Stimulated activated CD8-positive, alpha-beta memory T cell treated with anti-CD3 and anti-CD28 coated beads, Interleukin-7, amount 100 ng/mL, for 1 hour (primary cell): ENCODE measurements around the gene ZNF418.
"Not testable (repeated sequence)": the region's sequence is repeated elsewhere in the genome, so short reads cannot be mapped to it uniquely, and the experiment has no call there.

ENCODE experiments used
- DNase-seq, 2 donors: peaks; one replicate each; pipeline ENCODE4 v3.0.0-alpha.2; 2020; ENCODE audit warnings: low read depth in 2 of 2

The ZNF418 gene

GRCh38 chr19:57888560-57889231 lies 46.5 kb downstream of the ZNF418 start, which contains the start of gene ZNF814:
Gene ZNF814, minus strand, starts transcription at chr19:57889037. Its CDS starts 235 bp downstream, at chr19:57888802.
- DNase-seq: peak; percentile 53 to 69

DNA sequence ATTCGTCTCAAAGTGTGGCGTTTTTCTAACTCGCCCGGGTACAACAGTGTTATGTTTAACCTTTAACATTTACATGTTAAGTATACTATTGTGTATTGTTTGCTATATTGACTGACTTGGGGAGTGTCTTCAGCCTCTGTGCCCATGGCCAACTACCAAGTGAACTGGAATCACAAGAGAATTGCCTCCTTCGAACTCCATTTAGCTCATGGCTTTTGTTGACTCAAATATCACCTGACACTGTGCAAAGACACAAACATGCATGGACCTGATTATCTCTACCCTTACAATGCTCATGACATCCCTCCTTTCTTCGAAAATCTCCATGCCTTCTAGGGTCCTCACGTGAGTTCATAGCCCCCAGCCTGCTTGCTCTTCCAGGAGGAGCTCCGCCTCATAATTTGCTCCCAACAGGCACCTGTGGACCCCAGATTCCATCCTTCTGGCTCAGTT lies 47.1 kb downstream of the ZNF418 start:
- DNase-seq: no peak

DNA sequence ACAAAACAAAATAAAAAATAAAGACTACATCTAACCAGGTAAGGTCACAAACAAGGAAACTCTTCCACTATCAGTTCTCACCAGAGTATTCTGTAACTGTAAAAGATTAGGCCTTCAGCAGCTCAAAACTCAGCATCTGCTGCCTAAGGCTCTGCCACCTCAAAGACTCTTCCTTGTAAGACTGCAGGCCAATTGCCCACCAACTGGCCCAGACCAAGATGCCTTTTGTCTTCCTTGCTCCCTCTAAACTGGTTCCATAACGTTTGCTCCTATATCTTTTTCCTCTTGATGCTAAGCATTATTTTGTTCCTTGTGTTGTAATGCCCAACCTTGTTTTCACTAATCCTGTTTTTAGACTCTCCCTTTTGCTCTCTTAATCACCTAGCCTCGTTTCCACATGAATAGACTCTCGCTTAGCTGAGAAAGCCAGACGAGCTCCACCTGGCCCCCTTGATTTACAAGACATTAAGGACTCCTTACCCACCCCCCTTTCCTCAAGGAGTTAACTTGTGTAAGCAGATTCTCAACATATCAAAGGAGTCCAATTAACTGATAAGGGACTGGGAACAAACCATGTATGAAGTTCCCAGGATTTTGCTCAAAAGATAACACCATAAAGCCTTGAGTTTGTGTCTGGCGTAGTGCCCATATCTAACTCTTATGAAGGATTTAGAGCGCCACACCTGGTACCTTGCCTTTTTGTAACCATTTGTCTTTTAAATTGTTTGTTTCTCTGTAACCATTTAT lies 47.8 kb downstream of the ZNF418 start:
- DNase-seq: no peak

GRCh38 chr19:57886046-57886445 lies 49.2 kb downstream of the ZNF418 start:
- DNase-seq: no peak

DNA sequence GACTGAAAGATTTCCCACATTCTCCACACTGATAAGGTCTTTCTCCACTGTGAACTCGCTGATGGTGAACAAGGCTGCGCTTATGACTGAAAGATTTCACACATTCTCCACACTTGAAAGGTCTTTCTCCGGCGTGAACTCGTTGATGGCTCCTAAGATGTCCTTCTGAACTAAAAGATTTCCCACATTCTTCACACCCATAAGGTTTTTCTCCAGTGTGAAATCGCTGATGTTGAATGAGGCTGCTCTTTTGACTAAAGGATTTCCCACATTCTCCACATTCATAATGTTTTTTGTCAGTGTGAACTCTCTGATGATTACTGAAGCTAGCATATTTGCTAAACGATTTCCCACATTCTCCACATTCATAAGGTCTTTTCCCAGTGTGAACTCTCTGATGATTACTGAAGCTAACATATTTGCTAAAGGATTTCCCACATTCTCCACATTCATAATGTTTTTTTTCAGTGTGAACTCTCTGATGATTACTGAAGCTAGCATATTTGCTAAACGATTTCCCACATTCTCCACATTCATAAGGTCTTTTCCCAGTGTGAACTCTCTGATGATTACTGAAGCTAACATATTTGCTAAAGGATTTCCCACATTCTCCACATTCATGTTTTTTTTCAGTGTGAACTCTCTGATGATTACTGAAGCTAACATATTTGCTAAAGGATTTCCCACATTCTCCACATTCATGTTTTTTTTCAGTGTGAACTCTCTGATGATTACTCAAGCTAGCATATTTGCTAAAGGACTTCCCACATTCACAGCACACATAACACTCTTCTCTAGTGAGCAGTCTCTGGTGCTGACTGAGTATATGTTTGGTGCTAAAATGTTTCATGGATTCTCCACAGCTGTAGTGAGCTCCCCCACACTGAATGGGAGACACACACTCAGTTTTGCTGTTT lies 61.1 kb downstream of the ZNF418 start:
- DNase-seq: not testable (repeated sequence)

DNA sequence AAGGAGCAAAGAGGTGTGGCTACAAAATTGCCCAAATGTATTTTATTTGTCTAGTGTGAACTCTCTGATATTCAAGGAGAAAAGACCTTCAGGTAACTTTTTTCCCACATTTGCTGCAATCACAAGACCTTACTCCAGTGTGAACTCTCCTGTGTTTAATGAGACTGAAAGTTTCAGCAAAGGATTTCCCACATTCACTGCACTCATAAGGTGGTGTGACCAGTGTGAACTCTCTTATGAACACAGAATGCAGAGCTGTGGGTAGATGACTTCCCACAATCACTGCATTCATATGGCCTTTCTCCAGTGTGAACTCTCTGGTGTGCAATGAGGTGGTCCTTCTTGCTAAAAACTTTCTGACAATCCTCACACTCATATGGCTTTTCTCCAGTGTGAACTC lies 62.8 kb downstream of the ZNF418 start:
- no peak for DNase-seq
